Colon (tissue), 2 donors: ENCODE measurements around the gene HBD.

Source experiments
- FAIRE-seq: peaks from 2 replicates; lab custom pipeline; 2012; peaks lifted over from hg19 to GRCh38; lab: Jason Lieb, UNC
- donor health status: control.
- donor health status: control.

Gene HBD

DNA sequence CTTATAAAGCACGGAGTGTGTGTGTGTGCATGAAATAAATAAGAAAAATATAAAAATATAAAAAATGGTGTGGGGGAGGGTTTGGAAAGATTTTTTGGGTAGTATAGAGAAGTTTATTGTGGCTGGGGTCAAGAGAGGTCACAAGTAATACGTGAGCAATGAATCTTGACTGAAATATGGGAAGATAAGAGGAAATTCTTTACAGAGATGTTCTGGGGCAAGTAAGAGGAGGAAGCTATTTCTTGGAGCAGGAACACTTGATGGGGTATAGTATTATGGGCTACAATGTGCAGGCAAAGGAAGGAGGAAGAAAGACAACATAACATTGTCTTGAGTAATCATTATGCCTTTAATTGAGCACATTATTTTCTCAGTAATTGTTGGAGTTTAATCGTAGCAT, 2.1 kb downstream of the HBD start:
- no peak for FAIRE-seq

DNA sequence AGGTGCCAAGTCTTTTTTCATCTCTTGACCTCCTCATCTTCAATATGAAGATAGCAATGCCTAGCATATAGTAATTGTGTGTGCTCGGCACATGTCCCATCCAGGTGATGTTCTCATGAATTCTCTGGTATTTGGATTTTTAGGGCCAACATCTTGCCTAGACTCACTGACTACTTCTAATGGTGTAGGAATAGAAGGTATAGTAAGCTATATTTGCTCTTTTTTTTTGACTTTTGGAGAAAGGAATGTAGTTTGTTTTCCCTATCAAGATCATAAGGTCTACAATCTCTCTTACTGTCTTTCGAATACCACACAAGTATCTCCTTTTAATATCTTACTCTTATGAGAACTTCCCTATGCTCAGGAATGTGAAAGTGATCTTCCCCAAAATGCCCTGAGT, 3.2 kb downstream of the HBD start:
- FAIRE-seq: no peak

DNA sequence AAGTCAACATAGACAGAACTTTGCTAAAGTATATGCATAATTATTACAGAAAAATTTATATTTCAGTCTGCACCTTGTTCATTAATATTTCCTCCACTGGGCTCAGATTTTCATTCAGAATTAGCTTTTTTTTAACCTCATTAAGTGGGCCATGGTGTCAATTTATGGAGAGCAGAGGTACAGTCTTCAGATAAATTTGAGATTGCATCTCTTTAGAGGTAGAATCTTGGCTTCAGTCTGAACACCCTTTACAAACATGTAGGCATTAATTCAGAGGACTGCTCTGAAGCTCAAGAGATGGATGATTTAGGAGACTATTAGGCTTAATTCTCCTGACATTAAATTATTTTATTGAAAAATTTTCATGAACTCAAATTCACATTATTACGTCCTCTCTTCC, 4.0 kb downstream of the HBD start:
- no peak for FAIRE-seq

DNA sequence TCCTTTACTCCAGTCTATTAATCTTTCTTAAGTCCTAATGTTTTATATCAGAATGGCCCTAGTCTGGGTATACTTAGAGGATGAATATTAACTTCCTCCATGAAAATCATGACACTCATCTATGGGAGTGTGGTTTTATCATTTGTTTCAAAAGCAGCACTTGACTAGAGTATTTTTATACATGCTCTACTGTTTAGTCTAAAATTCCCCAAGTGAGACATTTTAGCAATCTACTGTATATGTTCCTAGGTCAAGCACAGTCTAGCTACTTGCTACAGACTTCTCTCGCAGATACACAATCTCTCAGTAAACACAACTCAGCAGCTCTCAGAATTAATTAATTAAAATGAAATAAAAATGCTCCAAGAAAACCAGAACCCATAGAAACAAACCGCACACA, 4.5 kb downstream of the HBD start:
- FAIRE-seq: no peak

DNA sequence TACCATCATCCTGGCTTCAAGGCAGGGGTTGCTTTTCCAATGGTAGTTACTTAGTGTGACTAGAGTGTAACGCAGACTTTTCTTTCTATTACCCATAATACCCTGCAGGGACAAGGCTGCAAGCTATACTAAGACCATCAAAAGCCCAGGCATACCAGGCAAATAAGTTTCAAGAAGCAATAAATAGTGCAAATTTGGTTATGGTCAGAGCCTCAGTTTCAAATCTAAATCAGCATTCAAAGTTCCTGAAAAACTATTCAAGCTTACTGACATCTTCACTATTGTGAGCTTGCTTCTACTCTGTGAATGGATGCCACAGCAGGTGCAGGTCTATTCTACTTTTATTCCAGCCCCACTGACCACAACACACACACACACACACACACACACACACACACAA, 4.9 kb downstream of the HBD start:
- FAIRE-seq: no peak

DNA sequence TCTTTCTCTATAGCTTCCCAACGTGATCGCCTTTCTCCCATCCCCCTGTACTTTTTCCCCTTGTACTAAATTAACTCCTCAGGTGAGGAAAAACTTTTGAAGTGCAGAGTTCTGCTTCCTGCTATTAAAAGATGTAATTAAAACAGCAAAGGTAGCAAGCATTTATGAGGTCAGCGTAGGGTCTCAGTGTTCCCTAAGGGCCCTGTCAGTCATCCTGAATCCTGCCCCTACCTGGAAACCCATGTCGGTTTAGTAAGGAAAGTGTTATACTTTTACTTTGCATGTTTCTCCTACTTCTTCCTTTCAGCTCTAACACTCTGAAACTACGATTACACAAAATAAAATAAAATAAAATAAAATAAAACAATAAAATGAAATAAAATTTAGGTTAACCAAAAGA, 6.2 kb downstream of the HBD start:
- FAIRE-seq: no peak

DNA sequence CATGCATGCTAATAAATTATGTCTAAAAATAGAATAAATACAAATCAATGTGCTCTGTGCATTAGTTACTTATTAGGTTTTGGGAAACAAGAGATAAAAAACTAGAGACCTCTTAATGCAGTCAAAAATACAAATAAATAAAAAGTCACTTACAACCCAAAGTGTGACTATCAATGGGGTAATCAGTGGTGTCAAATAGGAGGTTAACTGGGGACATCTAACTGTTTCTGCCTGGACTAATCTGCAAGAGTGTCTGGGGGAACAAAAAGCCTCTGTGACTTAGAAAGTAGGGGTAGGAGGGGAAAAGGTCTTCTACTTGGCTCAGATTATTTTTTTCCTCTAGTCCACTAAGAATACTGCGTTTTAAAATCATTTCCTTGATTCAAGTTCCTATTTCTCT, 6.6 kb downstream of the HBD start:
- no peak for FAIRE-seq

DNA sequence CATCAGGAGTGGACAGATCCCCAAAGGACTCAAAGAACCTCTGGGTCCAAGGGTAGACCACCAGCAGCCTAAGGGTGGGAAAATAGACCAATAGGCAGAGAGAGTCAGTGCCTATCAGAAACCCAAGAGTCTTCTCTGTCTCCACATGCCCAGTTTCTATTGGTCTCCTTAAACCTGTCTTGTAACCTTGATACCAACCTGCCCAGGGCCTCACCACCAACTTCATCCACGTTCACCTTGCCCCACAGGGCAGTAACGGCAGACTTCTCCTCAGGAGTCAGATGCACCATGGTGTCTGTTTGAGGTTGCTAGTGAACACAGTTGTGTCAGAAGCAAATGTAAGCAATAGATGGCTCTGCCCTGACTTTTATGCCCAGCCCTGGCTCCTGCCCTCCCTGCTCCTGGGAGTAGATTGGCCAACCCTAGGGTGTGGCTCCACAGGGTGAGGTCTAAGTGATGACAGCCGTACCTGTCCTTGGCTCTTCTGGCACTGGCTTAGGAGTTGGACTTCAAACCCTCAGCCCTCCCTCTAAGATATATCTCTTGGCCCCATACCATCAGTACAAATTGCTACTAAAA, 7.5 kb downstream of the HBD start, which contains the start of gene HBB:
TSS of gene HBB (minus strand) at position 340 of the 579 bp plus-strand sequence. CDS start at position 290, 50 bp downstream.
- no peak for FAIRE-seq

DNA sequence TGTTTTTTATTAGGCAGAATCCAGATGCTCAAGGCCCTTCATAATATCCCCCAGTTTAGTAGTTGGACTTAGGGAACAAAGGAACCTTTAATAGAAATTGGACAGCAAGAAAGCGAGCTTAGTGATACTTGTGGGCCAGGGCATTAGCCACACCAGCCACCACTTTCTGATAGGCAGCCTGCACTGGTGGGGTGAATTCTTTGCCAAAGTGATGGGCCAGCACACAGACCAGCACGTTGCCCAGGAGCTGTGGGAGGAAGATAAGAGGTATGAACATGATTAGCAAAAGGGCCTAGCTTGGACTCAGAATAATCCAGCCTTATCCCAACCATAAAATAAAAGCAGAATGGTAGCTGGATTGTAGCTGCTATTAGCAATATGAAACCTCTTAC, 8.8 kb downstream of the HBD start:
- FAIRE-seq: no peak

DNA sequence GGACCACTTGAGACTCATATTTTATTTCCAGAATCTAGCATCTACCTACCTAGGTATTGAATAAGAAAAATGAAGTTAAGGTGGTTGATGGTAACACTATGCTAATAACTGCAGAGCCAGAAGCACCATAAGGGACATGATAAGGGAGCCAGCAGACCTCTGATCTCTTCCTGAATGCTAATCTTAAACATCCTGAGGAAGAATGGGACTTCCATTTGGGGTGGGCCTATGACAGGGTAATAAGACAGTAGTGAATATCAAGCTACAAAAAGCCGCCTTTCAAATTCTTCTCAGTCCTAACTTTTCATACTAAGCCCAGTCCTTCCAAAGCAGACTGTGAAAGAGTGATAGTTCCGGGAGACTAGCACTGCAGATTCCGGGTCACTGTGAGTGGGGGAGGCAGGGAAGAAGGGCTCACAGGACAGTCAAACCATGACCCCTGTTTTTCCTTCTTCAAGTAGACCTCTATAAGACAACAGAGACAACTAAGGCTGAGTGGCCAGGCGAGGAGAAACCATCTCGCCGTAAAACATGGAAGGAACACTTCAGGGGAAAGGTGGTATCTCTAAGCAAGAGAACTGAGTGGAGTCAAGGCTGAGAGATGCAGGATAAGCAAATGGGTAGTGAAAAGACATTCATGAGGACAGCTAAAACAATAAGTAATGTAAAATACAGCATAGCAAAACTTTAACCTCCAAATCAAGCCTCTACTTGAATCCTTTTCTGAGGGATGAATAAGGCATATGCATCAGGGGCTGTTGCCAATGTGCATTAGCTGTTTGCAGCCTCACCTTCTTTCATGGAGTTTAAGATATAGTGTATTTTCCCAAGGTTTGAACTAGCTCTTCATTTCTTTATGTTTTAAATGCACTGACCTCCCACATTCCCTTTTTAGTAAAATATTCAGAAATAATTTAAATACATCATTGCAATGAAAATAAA, 9.5 kb downstream of the HBD start:
- FAIRE-seq: no peak

DNA sequence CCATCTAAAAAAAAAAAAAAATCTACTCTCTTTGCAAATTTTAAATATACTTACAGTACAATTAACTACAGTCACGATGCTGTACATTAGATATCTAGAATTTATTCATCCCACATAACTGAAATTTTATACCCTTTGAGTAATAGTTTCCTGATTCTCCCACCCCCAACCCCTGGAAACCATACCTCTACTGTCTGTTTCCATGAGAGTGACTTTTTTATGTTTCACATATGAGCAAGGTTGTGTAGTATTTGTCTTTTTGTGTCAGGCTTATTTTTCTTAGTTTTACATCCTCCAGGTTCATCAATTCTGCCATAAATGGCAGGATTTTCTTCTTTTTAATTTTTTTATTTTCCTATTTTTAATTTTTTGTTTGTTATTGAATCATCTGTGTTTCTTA, 10.6 kb downstream of the HBD start:
- no peak for FAIRE-seq

DNA sequence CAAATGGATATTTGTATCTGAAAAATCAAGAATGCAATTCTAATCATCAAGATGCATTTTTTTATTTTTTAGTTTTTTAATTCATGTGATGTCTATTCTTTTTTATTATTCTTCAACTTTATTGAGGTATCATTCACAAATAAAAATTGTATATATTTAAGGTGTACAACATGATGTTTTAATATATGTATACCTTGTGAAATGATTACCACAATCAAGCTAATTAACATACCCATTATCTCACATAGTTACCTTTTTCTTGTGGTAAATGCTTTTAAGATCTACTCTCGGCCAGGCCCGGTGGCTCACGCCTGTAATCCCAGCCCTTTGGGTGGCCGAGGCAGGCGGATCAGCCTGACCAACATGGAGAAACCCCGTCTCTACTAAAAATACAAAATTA, 11.1 kb downstream of the HBD start:
- FAIRE-seq: no peak

DNA sequence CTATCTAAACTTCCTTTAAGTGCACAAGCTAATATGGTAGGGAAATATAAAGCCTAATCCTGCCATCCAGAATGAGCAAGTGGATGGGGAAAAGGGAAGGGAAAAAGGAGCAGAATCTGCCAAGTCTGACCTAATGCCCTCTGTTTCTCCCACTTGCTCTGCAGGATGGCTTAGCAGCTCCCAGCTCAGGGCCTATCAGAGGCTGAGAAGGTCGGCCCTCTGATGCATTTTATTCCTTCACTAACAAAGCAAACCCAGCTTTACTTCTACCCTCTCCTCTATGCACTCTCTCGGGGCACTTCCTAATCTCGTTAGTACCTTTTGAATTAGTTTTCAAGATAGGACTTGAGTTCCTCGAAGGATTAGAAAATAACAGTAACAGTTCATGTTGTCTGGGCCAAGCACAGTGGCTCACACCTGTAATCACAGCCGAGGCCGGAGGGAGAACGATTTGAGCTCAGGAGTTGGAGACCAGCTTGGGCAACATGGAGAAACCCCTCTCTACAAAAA, 23.9 kb downstream of the HBD start:
- no peak for FAIRE-seq

DNA sequence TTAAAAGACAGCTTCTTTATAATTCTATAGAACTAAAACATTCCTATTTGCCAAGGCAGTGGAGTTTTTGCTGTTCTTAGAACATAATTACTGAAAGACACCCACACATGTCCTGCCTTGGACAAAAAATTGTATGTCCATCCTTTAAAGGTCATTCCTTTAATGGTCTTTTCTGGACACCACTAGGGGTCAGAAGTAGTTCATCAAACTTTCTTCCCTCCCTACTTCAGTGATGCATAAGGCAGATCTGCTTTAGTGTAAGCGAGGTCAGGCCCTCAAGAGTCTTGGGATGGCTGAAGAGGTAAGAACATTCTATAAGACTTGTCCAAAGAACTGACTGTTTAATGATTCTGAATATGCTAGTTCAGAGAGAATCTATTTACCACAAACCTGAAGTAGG, 29.5 kb downstream of the HBD start:
- FAIRE-seq: no peak

DNA sequence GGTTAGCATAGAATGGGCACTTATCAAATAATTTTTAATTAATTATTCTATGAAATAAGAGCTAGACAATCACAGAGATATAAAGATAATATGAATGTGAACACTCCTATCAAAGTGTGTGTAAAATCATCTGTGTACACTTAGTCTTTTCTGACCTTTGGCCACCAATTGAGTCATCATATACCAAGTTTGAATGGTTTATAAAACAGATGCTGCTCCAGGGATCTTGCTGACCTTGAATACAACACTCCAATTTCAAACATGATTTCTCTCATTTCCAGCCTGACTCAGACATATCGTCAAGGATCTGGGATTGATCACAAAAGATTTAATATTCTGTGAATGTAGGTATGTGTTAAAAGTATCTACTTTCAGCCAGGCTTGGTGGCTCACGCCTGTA, 30.9 kb downstream of the HBD start:
- no peak for FAIRE-seq

DNA sequence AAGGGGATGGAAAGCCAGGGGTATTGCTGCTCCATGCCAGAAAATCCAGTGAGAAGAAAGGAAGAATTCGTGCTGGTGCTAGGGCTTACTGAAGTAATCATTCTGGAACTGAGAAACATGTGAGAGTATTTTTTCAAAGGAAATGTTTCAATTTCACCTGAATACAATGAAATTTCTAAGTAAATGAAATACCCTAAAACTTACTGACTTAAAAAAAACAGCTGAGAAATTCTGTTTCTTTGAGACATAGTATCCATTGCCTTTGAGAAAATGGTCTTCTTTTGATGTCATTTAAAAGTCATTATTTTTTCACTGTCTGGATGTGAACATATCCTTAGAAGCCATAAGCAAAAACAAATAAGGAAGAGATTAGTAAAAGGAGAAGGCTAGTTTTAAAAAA, 33.7 kb downstream of the HBD start, which contains the start of gene OR51V1:
TSS of gene OR51V1 (minus strand) at position 101 of the 400 bp plus-strand sequence. CDS start at position 101, 0 bp downstream.
- FAIRE-seq: no peak

DNA sequence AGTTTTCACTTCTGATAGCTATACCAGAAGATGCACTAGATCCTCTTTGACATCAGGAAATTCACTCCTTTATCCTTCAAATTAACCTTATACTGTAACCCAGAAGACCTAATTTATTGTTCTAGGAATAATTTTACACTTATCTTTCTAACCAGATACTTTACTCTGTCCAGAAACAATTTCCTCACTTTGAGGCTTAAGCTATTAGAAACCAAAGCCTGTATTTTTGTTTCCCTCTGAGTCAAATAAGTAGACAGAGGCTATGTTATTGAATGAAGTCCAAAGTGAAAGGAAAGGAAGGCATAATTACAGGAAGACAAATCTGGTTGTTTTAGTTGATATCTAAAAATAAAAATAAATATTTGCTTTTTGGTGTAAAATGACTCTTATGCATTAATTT, 36.0 kb downstream of the HBD start:
- FAIRE-seq: no peak

DNA sequence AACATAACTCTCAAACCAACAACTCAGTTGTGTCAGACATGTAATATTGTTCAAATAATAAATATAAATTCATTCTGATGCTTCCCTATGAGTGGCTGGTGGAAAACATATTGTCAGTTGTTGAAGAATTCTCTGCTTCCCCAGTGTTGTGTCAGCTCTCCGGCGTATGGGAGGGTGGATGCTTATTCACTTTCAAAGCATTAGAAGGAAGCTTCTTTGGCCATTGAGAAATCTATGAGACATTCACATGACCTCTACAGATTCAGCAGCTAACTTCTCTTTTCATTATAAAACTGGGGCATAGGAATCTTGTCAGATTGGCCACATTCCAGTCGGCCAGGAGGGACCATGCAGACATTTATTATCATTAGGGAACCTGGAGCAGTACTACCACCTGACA, 36.7 kb downstream of the HBD start:
- FAIRE-seq: no peak

DNA sequence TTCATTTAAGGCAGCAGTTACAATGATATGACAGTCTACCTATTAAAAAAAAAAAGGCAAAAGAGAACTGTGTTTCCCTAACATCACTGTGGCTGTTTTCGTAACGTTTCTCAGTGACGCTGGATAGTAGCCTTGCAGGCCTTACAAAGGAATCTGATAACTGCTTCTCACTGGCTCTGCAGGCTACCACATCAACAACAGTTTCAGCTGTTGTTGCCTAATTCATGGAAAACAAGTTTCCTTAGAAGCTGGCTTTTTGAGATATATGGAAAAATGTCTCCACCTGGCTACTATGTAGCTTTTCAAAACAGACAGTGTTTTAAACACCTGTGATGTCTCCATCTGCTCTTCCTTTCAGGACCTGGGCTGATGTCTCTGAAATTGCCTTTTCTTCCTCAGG, 37.6 kb downstream of the HBD start:
- no peak for FAIRE-seq

DNA sequence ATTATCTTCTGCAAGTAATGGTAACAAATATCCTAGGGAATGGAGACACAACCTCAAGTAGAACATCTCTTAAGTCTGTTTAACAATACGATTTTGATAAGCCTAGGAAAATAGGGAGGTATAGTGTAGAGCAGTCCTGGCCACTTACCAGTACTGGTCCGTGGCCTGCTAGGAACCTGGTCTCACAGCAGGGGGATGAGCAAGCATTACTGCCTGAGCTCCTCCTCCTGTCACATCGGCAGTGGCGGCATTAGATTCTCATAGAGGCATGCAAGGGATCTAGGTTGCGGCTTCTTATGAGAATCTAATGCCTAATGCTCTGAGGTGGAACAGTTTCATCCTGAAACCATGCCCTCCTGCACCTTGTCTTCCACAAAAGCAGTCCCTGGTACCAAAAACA, 38.2 kb downstream of the HBD start:
- FAIRE-seq: no peak

DNA sequence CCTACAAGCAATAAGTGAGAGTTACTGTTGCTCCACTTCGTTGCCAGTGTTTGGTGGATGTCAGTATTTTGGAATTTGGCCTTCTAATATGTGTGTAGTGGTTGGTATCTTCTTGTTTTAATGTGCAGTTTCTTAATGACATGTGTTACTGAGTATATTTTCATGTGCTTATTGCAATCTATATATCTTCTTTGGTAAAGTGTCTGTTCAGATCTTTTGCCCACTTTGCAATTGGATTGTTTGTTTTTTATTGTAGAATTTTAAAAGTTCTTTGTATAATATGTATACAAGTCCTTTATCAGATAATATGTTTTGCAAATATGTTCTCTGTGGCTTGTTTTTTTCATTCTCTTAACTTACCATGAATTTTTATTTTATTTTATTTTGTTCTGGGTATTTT, 41.5 kb downstream of the HBD start:
- FAIRE-seq: no peak

DNA sequence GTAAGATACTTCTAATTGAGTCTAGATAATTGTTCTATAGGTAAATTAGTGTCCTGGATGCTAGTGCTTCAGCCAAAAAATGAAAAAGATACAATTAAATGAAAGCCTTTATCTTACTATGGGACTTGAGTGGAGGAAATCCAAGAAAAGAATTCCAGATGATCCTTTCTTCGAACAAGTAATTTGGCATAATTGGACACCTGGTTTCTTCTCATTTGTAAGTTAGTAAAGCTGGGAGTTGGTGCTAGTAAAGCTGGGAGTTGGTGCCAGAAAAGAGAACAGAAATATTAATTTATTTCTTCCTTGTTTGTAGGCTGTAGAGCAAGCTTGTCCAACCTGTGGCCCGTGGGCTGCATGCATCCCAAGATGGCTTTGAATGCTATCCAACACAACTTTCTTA, 46.1 kb downstream of the HBD start:
- no peak for FAIRE-seq
